ENCODE measurements around the gene TRMT13. TPM values are rescaled to one million over a fixed set of nuclear protein-coding genes. Genes with fewer than 3 reads are reported as not detected.

The TRMT13 gene
- polyA plus RNA-seq, 1 of the 3 experiments (the other 2 are of a cell fraction), result 7.6 TPM

DNA sequence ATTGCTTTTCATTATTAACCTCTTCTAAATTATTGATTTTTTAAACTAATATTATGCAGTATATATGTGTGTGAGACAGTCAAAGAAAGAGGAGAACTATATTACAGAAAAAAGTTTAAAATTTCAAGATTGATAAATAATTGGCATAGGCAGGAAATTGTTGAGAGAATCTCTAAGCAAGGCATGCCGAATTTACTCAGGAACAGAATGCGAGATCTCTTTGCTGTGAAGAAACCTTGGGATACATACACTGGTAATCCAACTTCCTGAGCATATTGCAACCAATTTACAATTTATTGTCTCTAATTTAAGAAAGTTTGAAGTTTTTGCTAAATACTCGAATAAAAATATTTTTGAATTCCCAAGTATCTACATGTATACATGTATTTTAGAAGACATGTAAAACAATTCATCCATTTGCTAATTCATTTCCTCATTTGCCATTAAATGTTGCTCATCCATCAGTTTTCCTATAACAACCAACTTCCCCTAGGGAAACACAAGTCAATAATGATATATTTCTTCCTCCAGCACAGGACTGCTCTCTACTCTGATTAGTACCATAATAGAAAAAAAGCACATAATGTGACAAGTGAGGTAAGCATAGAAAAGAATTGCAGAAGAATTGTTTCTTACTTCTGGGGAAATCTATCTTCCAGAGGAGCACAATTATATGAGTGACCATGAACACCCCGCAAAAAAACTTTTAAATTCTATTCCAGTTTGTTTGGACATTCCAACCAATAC, 44.5 kb downstream of the TRMT13 start:
- Histone ChIP-seq H3F3A (replicated peaks; ENCODE audit: insufficient read depth) (no peaks in the 10 kb centered on the region), H3K4me1 (ENCODE audit: control insufficient read depth in 1 of 2, insufficient read depth in 2 of 2, low read depth in 1 of 2, low read length in 1 of 2) (no peaks in the 10 kb centered on the region), H3K79me2 (ENCODE audit: insufficient read depth) (no peaks in the 10 kb centered on the region), H3K9me2 (no peaks in the 10 kb centered on the region), H3K4me3 (ENCODE audit: low read depth in 2 of 2, low read length in 1 of 2) (no peak overlapping the region), H4K20me1 (ENCODE audit: insufficient read depth) (no peaks in the 10 kb centered on the region), H3K9me3 (no peaks in the 10 kb centered on the region), H3K4me2 (no peak overlapping the region), H3K36me3 (replicated peaks in 1 of 2; ENCODE audit: control insufficient read depth in 1 of 2, insufficient read depth in 2 of 2, low read length in 1 of 2) (no peaks in the 10 kb centered on the region), H2AFZ (ENCODE audit: low read depth) (no peak overlapping the region), H3K9ac (no peak overlapping the region), H3K27ac (ENCODE audit: low read depth in 2 of 2, low read length in 1 of 2) (no peak overlapping the region), H3K27me3 (ENCODE audit: insufficient read depth) (no peaks in the 10 kb centered on the region)
- TF ChIP-seq, protein P1, sequence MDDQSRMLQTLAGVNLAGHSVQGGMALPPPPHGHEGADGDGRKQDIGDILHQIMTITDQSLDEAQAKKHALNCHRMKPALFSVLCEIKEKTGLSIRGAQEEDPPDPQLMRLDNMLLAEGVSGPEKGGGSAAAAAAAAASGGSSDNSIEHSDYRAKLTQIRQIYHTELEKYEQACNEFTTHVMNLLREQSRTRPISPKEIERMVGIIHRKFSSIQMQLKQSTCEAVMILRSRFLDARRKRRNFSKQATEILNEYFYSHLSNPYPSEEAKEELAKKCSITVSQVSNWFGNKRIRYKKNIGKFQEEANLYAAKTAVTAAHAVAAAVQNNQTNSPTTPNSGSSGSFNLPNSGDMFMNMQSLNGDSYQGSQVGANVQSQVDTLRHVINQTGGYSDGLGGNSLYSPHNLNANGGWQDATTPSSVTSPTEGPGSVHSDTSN (IDR thresholded peaks at IDR 0.05), result no peak
- TF ChIP-seq MEF2A (IDR thresholded peaks at IDR 0.05; ENCODE audit: borderline replicate concordance, low read depth) (no peak), FOXM1 (IDR thresholded peaks at IDR 0.05; ENCODE audit: low read depth) (no peak)
- ChIA-PET CTCF (interaction anchor here (1.2 kb wide), 1 partner anchor 13 kb away, joined by 3 read pairs; no protein-coding TSS in a partner anchor), POLR2A (no interaction called here)
- WGBS (ENCODE audit: low lambda C conversion rate), result 89% methylated on average over 4 of the region's 4 CpGs
- DNase-seq, result no peak

DNA sequence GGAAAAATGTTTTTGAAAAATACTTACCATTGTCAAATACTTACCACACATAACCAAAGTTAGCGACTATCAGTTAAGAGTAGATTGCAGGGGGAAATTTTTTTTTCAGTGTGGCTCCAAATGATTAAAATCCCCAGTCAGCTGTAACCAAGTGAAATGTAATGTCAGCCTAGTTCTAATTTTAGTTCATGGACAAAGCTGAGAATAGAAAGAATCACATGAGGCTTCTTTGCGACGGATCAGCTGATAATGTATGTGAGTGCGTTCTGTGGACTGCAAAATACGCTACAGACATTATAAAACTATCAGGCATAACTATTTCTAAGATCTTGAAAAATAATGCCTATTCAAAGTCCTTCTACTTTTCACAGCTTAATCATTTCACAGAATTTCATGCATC, 45.1 kb downstream of the TRMT13 start, which contains the start of gene LRRC39:
Gene LRRC39 (minus strand): TSS at position 166 of the 400 bp plus-strand sequence. CDS start 9,740 bp downstream, outside the sequence.
- H2AFZ ChIP-seq (ENCODE audit: low read depth), result no peak within 1 kb of the TSS
- WGBS (ENCODE audit: low lambda C conversion rate), result 77% methylated on average over 5 of the region's 5 CpGs

More for the DNA sequence above, 45.1 kb downstream of the TRMT13 start, which contains the start of gene LRRC39:
- H3K36me3 ChIP-seq (replicated peaks in 1 of 2; ENCODE audit: control insufficient read depth in 1 of 2, insufficient read depth in 2 of 2, low read length in 1 of 2), result no peaks in the 10 kb centered on the region
- ChIA-PET CTCF (interaction anchor here (1.2 kb wide), 1 partner anchor 14 kb away, joined by 3 read pairs; no protein-coding TSS in a partner anchor), POLR2A (no interaction called here)
- H3K9me2 ChIP-seq, result no peaks in the 10 kb centered on the region
- no peak within 1 kb of the TSS for H3K27ac ChIP-seq (ENCODE audit: low read depth in 2 of 2, low read length in 1 of 2)
- no peak within 1 kb of the TSS for H3K4me3 ChIP-seq (ENCODE audit: low read depth in 2 of 2, low read length in 1 of 2)
- H3K4me1 ChIP-seq (ENCODE audit: control insufficient read depth in 1 of 2, insufficient read depth in 2 of 2, low read depth in 1 of 2, low read length in 1 of 2), result no peaks in the 10 kb centered on the region
- DNase-seq, result no peak
- no peaks in the 10 kb centered on the region for H3F3A ChIP-seq (replicated peaks; ENCODE audit: insufficient read depth)
- H4K20me1 ChIP-seq (ENCODE audit: insufficient read depth), result no peaks in the 10 kb centered on the region
- TF ChIP-seq, protein P2, sequence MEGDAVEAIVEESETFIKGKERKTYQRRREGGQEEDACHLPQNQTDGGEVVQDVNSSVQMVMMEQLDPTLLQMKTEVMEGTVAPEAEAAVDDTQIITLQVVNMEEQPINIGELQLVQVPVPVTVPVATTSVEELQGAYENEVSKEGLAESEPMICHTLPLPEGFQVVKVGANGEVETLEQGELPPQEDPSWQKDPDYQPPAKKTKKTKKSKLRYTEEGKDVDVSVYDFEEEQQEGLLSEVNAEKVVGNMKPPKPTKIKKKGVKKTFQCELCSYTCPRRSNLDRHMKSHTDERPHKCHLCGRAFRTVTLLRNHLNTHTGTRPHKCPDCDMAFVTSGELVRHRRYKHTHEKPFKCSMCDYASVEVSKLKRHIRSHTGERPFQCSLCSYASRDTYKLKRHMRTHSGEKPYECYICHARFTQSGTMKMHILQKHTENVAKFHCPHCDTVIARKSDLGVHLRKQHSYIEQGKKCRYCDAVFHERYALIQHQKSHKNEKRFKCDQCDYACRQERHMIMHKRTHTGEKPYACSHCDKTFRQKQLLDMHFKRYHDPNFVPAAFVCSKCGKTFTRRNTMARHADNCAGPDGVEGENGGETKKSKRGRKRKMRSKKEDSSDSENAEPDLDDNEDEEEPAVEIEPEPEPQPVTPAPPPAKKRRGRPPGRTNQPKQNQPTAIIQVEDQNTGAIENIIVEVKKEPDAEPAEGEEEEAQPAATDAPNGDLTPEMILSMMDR (IDR thresholded peaks at IDR 0.05), result no peak
- TF ChIP-seq MEF2A (IDR thresholded peaks at IDR 0.05; ENCODE audit: borderline replicate concordance, low read depth) (no peak), NFIC (IDR thresholded peaks at IDR 0.05; ENCODE audit: borderline replicate concordance) (no peak), MXI1 (IDR thresholded peaks at IDR 0.05; ENCODE audit: low read depth, low read length) (no peak), JUND (IDR thresholded peaks at IDR 0.05) (no peak), RCOR1 (IDR thresholded peaks at IDR 0.05; ENCODE audit: low read length) (no peak), SMC3 (IDR thresholded peaks at IDR 0.05; ENCODE audit: low read depth, low read length) (no peak), POLR2AphosphoS5 (IDR thresholded peaks at IDR 0.05; ENCODE audit: low read depth, low read length) (no peak), TEAD4 (IDR thresholded peaks at IDR 0.05; ENCODE audit: borderline replicate concordance, insufficient read depth) (no peak), ELF1 (IDR thresholded peaks at IDR 0.05) (no peak)
- TF ChIP-seq, protein P3, sequence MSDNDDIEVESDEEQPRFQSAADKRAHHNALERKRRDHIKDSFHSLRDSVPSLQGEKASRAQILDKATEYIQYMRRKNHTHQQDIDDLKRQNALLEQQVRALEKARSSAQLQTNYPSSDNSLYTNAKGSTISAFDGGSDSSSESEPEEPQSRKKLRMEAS (IDR thresholded peaks at IDR 0.05; ENCODE audit: low read depth), result no peak
- H3K9me3 ChIP-seq, result no peaks in the 10 kb centered on the region
- H3K79me2 ChIP-seq (ENCODE audit: insufficient read depth), result no peaks in the 10 kb centered on the region
- no peak within 1 kb of the TSS for H3K4me2 ChIP-seq
- H3K9ac ChIP-seq, result no peak within 1 kb of the TSS
- H3K27me3 ChIP-seq (ENCODE audit: insufficient read depth), result no peaks in the 10 kb centered on the region
